Adrenal gland (tissue), 12 donors: Measurements from ENCODE around the gene LDB3. TPM values are rescaled to one million over a fixed set of nuclear protein-coding genes. Genes with fewer than 3 reads are reported as not detected.

Experiments
- DNase-seq, 7 donors: peaks; one replicate each; pipeline ENCODE4 v3.0.0-alpha.2; 2019 to 2020
- H3K27ac ChIP-seq, 5 donors: fragments of 200-600 bp; sonication (generic) in 4 of 5; 1 replicate in 3 of 5; 2 replicates in 2 of 5; pipeline versions ENCODE4 v1.5.1 to v1.8.0; 2016 to 2020; ENCODE audit warnings: mild to moderate bottlenecking in 1 of 5
- H3K27me3 ChIP-seq: fragments of 200-600 bp; 2 replicates; pipeline ENCODE4 v1.8.0; 2021
- H3K36me3 ChIP-seq, 2 donors: fragments of 200-600 bp; replicated peaks in 1 of 2; 1 replicate in 1 of 2; 2 replicates in 1 of 2; pipeline versions ENCODE4 v1.5.1 to v1.8.0; 2018 to 2022
- H3K4me1 ChIP-seq, 2 donors: fragments of 200-600 bp; replicated peaks in 1 of 2; 1 replicate in 1 of 2; 2 replicates in 1 of 2; pipeline versions ENCODE4 v1.5.1 to v1.8.0; 2018 to 2021
- H3K4me3 ChIP-seq, 4 donors: fragments of 200-600 bp; sonication (generic) in 3 of 4; one replicate each; pipeline ENCODE4 v1.5.1; 2016 to 2018
- H3K9me3 ChIP-seq, 3 donors: fragments of 200-600 bp; sonication (generic) in 1 of 3; replicated peaks in 1 of 3; 1 replicate in 2 of 3; 2 replicates in 1 of 3; pipeline versions ENCODE4 v1.5.1 to v1.8.0; 2016 to 2021
- CTCF ChIP-seq, 6 experiments: fragments of 450-650 bp in 4 of 6; fragments of 200-600 bp in 2 of 6; sonication (generic) in 1 of 6; IDR thresholded peaks; 1 replicate in 5 of 6; 2 replicates in 1 of 6; pipeline versions ENCODE4 v1.5.1 to v1.8.0; 2016 to 2021; ENCODE audit warnings: antibody characterized with exemption in 6 of 6, mild to moderate bottlenecking in 2 of 6, moderate library complexity in 1 of 6
- POLR2A ChIP-seq, 2 donors: fragments of 450-650 bp; IDR thresholded peaks; one replicate each; pipeline ENCODE4 v1.6.1; 2017; ENCODE audit warnings: antibody characterized with exemption in 2 of 2, mild to moderate bottlenecking in 2 of 2, moderate library complexity in 1 of 2
- WGBS, 4 donors: extraction: QIAGEN DNeasy Blood & Tissue Kit in 2 of 4; methylation state at CpG; one replicate each; pipeline versions ENCODE4 v1.1.5 to v1.1.7; 2013 to 2017; 5-methylcytosine and 5-hydroxymethylcytosine counted together
- intact Hi-C, 2 donors: fragments of 100-400 bp; cut with DNase I; formaldehyde crosslinking; loops; one replicate each; pipeline versions ENCODE4 v1.14.1 to v1.15.0; 2022 to 2023
- polyA plus RNA-seq, 3 donors: library from polyadenylated mRNA; stranded (reverse); fragments of 200-250 nt in 2 of 3; fragments of 350-450 nt in 1 of 3; fragmentation: Illumina TruSeq in 1 of 3; extraction: RNeasy Lipid Tissue Mini Kit (QIAGEN cat#74804) in 1 of 3; gene quantifications; one replicate each; pipeline ENCODE4 v1.2.3, GENCODE V29; 2013 to 2014
- total RNA-seq, 9 donors: library from RNA; depleted of rRNA in 4 of 9; stranded (reverse); fragments of >200 nt in 4 of 9; fragments of 120-200 nt in 1 of 9; fragmentation: NEBNext Ultra II Directional in 1 of 9; extraction: Animal tissue kit (Norgen Biotek cat#: 25700) in 1 of 9; gene quantifications; one replicate each; pipeline versions ENCODE4 v1.1.0 to v1.2.4, GENCODE V29; 2013 to 2023
- donor health status: healthy with polysubstance abuse.
- donor health status: Bipolar disorder and iron deficiency.
- donor health status: DM: yes; HTN: yes; CAD: no.
- donor health status: DM: no; HTN: no; CAD: no.
- donor health status: DM: no; HTN: no; CAD: no.
- donor health status: DM: yes; HTN: yes; CAD: no.

The LDB3 gene
- total and polyA plus RNA-seq, 12 donors: 0.14 to 2.7 (median 0.36) TPM

- H3K27me3 ChIP-seq: no peaks in the 10 kb centered on the region
- H3K36me3 ChIP-seq: no peaks in the 10 kb centered on the region
- H3K4me3 ChIP-seq: peak overlapping the region; percentile 36 to 89 (median 72)
- no peaks in the 10 kb centered on the region for H3K9me3 ChIP-seq
- intact Hi-C loops: no loop called here
- H3K27ac ChIP-seq: peak overlapping the region; percentile 74 to 99 (median 97)
- DNase-seq: peak; percentile 80 to 95 (median 90)
- TF ChIP-seq POLR2A (IDR thresholded peaks at IDR 0.05) (peak; percentile 81 to 90), CTCF (IDR thresholded peaks at IDR 0.05) (peak in 1 of 6 experiments; percentile 4)
- peaks cover 18 to 30% of the 10 kb centered on the region in 2 donors for H3K4me1 ChIP-seq
- WGBS, 4 donors: 0 to 1% (median 0%) methylated on average over 15 to 89 of the region's 89 CpGs
Measured at GRCh38 chr10:86755740-86756510, 87.6 kb downstream of the LDB3 start.

GRCh38 chr10:86756511-86757112, 88.3 kb downstream of the LDB3 start, which contains the start of gene BMPR1A:
Gene BMPR1A, plus strand, starts transcription at chr10:86756619. Its CDS starts 119,400 bp downstream, at chr10:86876019.
- TF ChIP-seq POLR2A (IDR thresholded peaks at IDR 0.05) (peak in 1 of 2 donors; percentile 19), CTCF (IDR thresholded peaks at IDR 0.05) (no peak)

GRCh38 chr10:86757113-86757972, 89.0 kb downstream of the LDB3 start:
- intact Hi-C loops: no loop called here
- Histone ChIP-seq H3K27ac (peak overlapping the region; percentile 58 to 99 (median 95)), H3K27me3 (no peaks in the 10 kb centered on the region), H3K36me3 (no peaks in the 10 kb centered on the region), H3K9me3 (no peaks in the 10 kb centered on the region), H3K4me1 (peaks cover 18 to 38% of the 10 kb centered on the region in 2 donors), H3K4me3 (peak overlapping the region; percentile 41 to 89 (median 68))
- WGBS, 4 donors: 2 to 6% (median 3%) methylated on average over 13 to 47 of the region's 47 CpGs
- TF ChIP-seq CTCF (IDR thresholded peaks at IDR 0.05): peak; percentile 8 to 55 (median 36)
- TF ChIP-seq POLR2A (IDR thresholded peaks at IDR 0.05): peak in 1 of 2 donors; percentile 25
- peak; percentile 37 to 63 (median 48) for DNase-seq

More at GRCh38 chr10:86756511-86757112, 88.3 kb downstream of the LDB3 start, which contains the start of gene BMPR1A:
- WGBS, 4 donors: 0 to 1% (median 1%) methylated on average over 22 to 85 of the region's 85 CpGs; no CpG with 5 or more reads in 1 of the 4 donors
- no peaks in the 10 kb centered on the region for H3K36me3 ChIP-seq
- DNase-seq: peak; percentile 85 to 93 (median 88)
- peak within 1 kb of the TSS; percentile 74 to 99 (median 97) for H3K27ac ChIP-seq
- H3K9me3 ChIP-seq: no peaks in the 10 kb centered on the region
- H3K4me1 ChIP-seq: peaks cover 18 to 35% of the 10 kb centered on the region in 2 donors
- H3K27me3 ChIP-seq: no peaks in the 10 kb centered on the region
- H3K4me3 ChIP-seq: peak within 1 kb of the TSS; percentile 41 to 89 (median 72)
- intact Hi-C loops: no loop called here
